K562 (cell line): ENCODE measurements around the gene SUCLG1. TPM values are rescaled to one million over a fixed set of nuclear protein-coding genes. Genes with fewer than 3 reads are reported as not detected.

Source experiments
- BRD9 ChIP-seq: fragments of 450-650 bp; IDR thresholded peaks from 2 replicates; pipeline ENCODE4 v1.6.1; 2018; ENCODE audit warnings: low read depth; ENCODE audit not compliant: partially characterized antibody
- GTF2A2 ChIP-seq: IDR thresholded peaks from 2 replicates; pipeline ENCODE4 v1.6.1; 2016; ENCODE audit warnings: mild to moderate bottlenecking, missing genetic modification characterization, missing compliant biosample characterization
- POLR2A ChIP-seq: fragments of 450-650 bp; conservative IDR thresholded peaks from 2 replicates; pipeline ENCODE4 v1.6.1; 2016
- POLR3G ChIP-seq: IDR thresholded peaks from 2 replicates; pipeline ENCODE4 v1.6.1; 2011; ENCODE audit not compliant: insufficient read length, insufficient replicate concordance; ENCODE audit errors: extremely low read depth
- PPARD ChIP-seq: fragments of 250-450 bp; sonication (Bioruptor Pico); IDR thresholded peaks from 2 replicates; pipeline ENCODE4 v1.8.0; 2022; ENCODE audit warnings: inconsistent platforms, mild to moderate bottlenecking, moderate library complexity
- SLC30A9 ChIP-seq: fragments of 250-450 bp; sonication (Bioruptor Pico); IDR thresholded peaks from 2 replicates; pipeline ENCODE4 v1.8.0; 2022; ENCODE audit warnings: mild to moderate bottlenecking, moderate library complexity
- SP2 ChIP-seq: IDR thresholded peaks from 2 replicates; pipeline ENCODE4 v1.6.1; 2011; ENCODE audit warnings: mild to moderate bottlenecking, low read depth, low read length, moderate library complexity; ENCODE audit not compliant: poor library complexity, severe bottlenecking; ENCODE audit errors: extremely low read depth
- TSC22D4 ChIP-seq: fragments of 450-650 bp; IDR thresholded peaks from 2 replicates; pipeline ENCODE4 v1.6.1; 2016; ENCODE audit warnings: missing genetic modification characterization, missing biosample characterization, control low read depth
- ZNF140 ChIP-seq: fragments of 250-450 bp; sonication (Bioruptor Pico); IDR thresholded peaks from 2 replicates; pipeline ENCODE4 v1.8.0; 2021; ENCODE audit warnings: moderate library complexity, mild to moderate bottlenecking, inconsistent platforms
- ZNF311 ChIP-seq: fragments of 250-450 bp; sonication (Bioruptor Pico); IDR thresholded peaks from 2 replicates; pipeline ENCODE4 v1.4.0; 2020; ENCODE audit warnings: mild to moderate bottlenecking, moderate library complexity
- ZNF354B ChIP-seq: fragments of 250-450 bp; sonication (Bioruptor Pico); IDR thresholded peaks from 2 replicates; pipeline ENCODE4 v1.4.0; 2020
- ZNF384 ChIP-seq: IDR thresholded peaks from 2 replicates; pipeline ENCODE4 v1.6.1; 2012; ENCODE audit warnings: low read depth, low read length, improper control_type of control experiment
- ZNF589 ChIP-seq: fragments of 200-800 bp; sonication (Bioruptor generic); IDR thresholded peaks from 2 replicates; pipeline ENCODE4 v1.6.1; 2016; ENCODE audit warnings: low read depth, missing genetic modification characterization, missing compliant biosample characterization
- polyA plus RNA-seq, 8 experiments: library from polyadenylated mRNA; depleted of rRNA in 4 of 8; stranded (reverse) in 5 of 8; unstranded in 3 of 8; fragments of >200 nt; fragmentation: Nextera tagmentation in 2 of 8; fragmentation: Illumina TruSeq in 1 of 8; extraction: Ambion mirVana in 2 of 8; extraction: Trizol in 1 of 8; gene quantifications; 2 replicates each; pipeline versions ENCODE4 v1.2.1 to v1.2.3, GENCODE V29; 2011 to 2014; ENCODE audit warnings: inconsistent platforms in 1 of 8, missing spikeins in 1 of 8
- total RNA-seq, 7 experiments: library from RNA; depleted of rRNA in 6 of 7; stranded (reverse); fragments of >200 nt in 6 of 7; fragmentation: Illumina TruSeq in 2 of 7; extraction: Trizol in 2 of 7; gene quantifications; 2 replicates each; pipeline versions ENCODE4 v1.2.1 to v1.2.3, GENCODE V29; 2011 to 2021; ENCODE audit warnings: low replicate concordance in 1 of 7
- TF ChIP-seq, protein P1 (sequence below): fragments of 450-650 bp; IDR thresholded peaks from 2 replicates; pipeline ENCODE4 v1.6.1; 2016; ENCODE audit warnings: borderline replicate concordance
- TF ChIP-seq, protein P2 (sequence below): sonication (generic); formaldehyde crosslinking; IDR thresholded peaks from 2 replicates; pipeline ENCODE4 v1.8.1; 2022; ENCODE audit warnings: missing genetic modification reagents
- TF ChIP-seq, protein P3 (sequence below): fragments of 250-450 bp; sonication (Bioruptor Pico); IDR thresholded peaks from 2 replicates; pipeline ENCODE4 v1.4.0; 2020
- TF ChIP-seq, protein P4 (sequence below), 2 experiments: fragments of 450-650 bp in 1 of 2; IDR thresholded peaks; 2 replicates each; pipeline ENCODE4 v1.6.1; 2011 to 2017; ENCODE audit warnings: low read depth in 2 of 2, antibody characterized with exemption in 1 of 2, borderline replicate concordance in 1 of 2, low read length in 1 of 2, mild to moderate bottlenecking in 1 of 2, mixed read lengths in 1 of 2; ENCODE audit not compliant: control insufficient read depth in 1 of 2
- TF ChIP-seq, protein P5 (sequence below): fragments of 450-650 bp; IDR thresholded peaks from 2 replicates; pipeline ENCODE4 v1.6.1; 2014; ENCODE audit warnings: low read depth, mild to moderate bottlenecking, moderate library complexity, borderline replicate concordance

The SUCLG1 gene
- total and polyA plus RNA-seq, 9 of the 15 experiments (the other 6 are each of a cell fraction or from before 2014, with no cell fraction given): 90.5 to 325 (median 115) TPM

DNA sequence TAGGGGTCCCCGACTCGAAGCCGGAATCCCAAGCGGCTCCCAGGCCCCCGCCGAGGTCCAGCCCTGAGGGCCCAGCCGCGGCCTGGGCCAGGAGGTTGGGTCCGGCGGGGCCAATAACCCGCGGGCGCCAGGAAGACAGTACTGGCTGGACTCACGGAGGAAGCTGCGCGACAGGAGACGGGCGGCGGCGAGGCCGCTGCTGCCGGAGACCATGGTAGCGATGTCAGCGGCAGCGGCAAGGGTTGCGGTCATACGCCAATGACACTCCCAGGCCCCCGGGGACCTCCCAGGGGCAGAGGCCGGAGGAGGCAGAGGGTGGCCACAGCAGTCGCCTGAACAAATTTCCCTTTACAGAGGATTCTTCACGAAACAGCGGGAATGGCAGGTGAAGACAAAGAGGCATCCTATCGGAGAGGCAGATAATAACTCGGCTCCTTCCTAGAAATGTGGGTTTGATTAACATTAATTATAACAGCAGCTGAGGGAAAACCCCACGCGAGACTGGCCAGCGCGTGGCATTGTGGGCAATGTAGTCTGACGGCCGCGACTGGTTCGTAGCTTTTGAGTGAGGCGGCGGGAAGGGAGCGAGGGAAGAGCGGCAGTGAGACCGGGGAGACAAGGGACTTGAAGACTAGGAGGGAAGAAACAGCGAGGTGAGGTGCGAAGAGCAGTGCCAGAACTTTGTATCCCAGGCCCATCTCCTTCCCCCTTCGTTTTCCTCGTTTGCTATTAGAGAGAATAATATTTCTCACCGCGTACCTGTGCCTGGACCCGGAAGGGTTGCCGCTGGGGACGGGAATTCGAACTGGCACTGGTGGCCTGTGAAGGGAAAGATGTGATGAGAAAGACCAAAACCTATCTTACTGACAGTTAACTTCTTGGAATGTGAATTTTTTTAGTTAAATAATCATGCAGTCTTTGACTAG is at the start of gene SUCLG1 (continued):
- no peak for TF ChIP-seq ZNF589 (CRISPR knock-in tag)
- TF ChIP-seq BRD9: no peak
- TF ChIP-seq, protein P1, sequence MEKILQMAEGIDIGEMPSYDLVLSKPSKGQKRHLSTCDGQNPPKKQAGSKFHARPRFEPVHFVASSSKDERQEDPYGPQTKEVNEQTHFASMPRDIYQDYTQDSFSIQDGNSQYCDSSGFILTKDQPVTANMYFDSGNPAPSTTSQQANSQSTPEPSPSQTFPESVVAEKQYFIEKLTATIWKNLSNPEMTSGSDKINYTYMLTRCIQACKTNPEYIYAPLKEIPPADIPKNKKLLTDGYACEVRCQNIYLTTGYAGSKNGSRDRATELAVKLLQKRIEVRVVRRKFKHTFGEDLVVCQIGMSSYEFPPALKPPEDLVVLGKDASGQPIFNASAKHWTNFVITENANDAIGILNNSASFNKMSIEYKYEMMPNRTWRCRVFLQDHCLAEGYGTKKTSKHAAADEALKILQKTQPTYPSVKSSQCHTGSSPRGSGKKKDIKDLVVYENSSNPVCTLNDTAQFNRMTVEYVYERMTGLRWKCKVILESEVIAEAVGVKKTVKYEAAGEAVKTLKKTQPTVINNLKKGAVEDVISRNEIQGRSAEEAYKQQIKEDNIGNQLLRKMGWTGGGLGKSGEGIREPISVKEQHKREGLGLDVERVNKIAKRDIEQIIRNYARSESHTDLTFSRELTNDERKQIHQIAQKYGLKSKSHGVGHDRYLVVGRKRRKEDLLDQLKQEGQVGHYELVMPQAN: peak; percentile 50; the same call in 1 of the 2 replicates
- TF ChIP-seq, protein P2, sequence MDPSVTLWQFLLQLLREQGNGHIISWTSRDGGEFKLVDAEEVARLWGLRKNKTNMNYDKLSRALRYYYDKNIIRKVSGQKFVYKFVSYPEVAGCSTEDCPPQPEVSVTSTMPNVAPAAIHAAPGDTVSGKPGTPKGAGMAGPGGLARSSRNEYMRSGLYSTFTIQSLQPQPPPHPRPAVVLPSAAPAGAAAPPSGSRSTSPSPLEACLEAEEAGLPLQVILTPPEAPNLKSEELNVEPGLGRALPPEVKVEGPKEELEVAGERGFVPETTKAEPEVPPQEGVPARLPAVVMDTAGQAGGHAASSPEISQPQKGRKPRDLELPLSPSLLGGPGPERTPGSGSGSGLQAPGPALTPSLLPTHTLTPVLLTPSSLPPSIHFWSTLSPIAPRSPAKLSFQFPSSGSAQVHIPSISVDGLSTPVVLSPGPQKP (CRISPR knock-in tag): no peak
- no peak for TF ChIP-seq ZNF140 (CRISPR knock-in tag)
- TF ChIP-seq ZNF384: no peak
- TF ChIP-seq, protein P3, sequence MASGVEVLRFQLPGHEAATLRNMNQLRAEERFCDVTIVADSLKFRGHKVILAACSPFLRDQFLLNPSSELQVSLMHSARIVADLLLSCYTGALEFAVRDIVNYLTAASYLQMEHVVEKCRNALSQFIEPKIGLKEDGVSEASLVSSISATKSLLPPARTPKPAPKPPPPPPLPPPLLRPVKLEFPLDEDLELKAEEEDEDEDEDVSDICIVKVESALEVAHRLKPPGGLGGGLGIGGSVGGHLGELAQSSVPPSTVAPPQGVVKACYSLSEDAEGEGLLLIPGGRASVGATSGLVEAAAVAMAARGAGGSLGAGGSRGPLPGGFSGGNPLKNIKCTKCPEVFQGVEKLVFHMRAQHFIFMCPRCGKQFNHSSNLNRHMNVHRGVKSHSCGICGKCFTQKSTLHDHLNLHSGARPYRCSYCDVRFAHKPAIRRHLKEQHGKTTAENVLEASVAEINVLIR (CRISPR knock-in tag): peak; percentile 36; the same call in 1 of the 2 replicates
- TF ChIP-seq GTF2A2 (tag): no peak
- no peak for TF ChIP-seq TSC22D4 (tag)
- no peak for TF ChIP-seq SLC30A9
- TF ChIP-seq, protein P4, sequence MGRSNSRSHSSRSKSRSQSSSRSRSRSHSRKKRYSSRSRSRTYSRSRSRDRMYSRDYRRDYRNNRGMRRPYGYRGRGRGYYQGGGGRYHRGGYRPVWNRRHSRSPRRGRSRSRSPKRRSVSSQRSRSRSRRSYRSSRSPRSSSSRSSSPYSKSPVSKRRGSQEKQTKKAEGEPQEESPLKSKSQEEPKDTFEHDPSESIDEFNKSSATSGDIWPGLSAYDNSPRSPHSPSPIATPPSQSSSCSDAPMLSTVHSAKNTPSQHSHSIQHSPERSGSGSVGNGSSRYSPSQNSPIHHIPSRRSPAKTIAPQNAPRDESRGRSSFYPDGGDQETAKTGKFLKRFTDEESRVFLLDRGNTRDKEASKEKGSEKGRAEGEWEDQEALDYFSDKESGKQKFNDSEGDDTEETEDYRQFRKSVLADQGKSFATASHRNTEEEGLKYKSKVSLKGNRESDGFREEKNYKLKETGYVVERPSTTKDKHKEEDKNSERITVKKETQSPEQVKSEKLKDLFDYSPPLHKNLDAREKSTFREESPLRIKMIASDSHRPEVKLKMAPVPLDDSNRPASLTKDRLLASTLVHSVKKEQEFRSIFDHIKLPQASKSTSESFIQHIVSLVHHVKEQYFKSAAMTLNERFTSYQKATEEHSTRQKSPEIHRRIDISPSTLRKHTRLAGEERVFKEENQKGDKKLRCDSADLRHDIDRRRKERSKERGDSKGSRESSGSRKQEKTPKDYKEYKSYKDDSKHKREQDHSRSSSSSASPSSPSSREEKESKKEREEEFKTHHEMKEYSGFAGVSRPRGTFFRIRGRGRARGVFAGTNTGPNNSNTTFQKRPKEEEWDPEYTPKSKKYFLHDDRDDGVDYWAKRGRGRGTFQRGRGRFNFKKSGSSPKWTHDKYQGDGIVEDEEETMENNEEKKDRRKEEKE (IDR thresholded peaks at IDR 0.05; ENCODE audit: borderline replicate concordance in 1 of 2, control insufficient read depth in 1 of 2, low read depth in 2 of 2, low read length in 1 of 2): no peak
- no peak for TF ChIP-seq POLR3G
- TF ChIP-seq, protein P5, sequence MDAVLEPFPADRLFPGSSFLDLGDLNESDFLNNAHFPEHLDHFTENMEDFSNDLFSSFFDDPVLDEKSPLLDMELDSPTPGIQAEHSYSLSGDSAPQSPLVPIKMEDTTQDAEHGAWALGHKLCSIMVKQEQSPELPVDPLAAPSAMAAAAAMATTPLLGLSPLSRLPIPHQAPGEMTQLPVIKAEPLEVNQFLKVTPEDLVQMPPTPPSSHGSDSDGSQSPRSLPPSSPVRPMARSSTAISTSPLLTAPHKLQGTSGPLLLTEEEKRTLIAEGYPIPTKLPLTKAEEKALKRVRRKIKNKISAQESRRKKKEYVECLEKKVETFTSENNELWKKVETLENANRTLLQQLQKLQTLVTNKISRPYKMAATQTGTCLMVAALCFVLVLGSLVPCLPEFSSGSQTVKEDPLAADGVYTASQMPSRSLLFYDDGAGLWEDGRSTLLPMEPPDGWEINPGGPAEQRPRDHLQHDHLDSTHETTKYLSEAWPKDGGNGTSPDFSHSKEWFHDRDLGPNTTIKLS: peak; percentile 93
- TF ChIP-seq POLR2A: peak; percentile 84
- no peak for TF ChIP-seq ZNF354B (CRISPR knock-in tag)
- TF ChIP-seq PPARD (CRISPR knock-in tag): no peak
- no peak for TF ChIP-seq ZNF311 (CRISPR knock-in tag)
- no peak for TF ChIP-seq SP2
